GM12874 (cell line): ENCODE data around the gene KIRREL2.

ENCODE experiments used
- CTCF ChIP-seq: IDR thresholded peaks from 2 replicates; pipeline ENCODE4 v1.5.1; 2011; ENCODE audit warnings: low read depth, mild to moderate bottlenecking, control low read depth, low read length, moderate library complexity; ENCODE audit not compliant: insufficient read depth

The KIRREL2 gene

GRCh38 chr19:35859414-35859813, 2.7 kb downstream of the KIRREL2 start:
- no peak for TF ChIP-seq CTCF

GRCh38 chr19:35860436-35860817, 3.7 kb downstream of the KIRREL2 start:
- no peak for TF ChIP-seq CTCF

- TF ChIP-seq CTCF, result no peak
Measured at GRCh38 chr19:35860818-35861639, 4.3 kb downstream of the KIRREL2 start.

GRCh38 chr19:35861640-35862160, 5.0 kb downstream of the KIRREL2 start:
- TF ChIP-seq CTCF, result no peak

GRCh38 chr19:35862528-35862927, 5.8 kb downstream of the KIRREL2 start:
- no peak for TF ChIP-seq CTCF

- no peak for TF ChIP-seq CTCF
Measured at GRCh38 chr19:35863018-35863417, 6.3 kb downstream of the KIRREL2 start.

- TF ChIP-seq CTCF, result no peak
Measured at GRCh38 chr19:35868172-35868822, 11.6 kb downstream of the KIRREL2 start, which contains the start of gene APLP1. APLP1 (plus strand) TSS chr19:35868574; CDS start chr19:35868637, 63 bp downstream.
